Suppressor macrophage treated with lipopolysaccharide for 1 hour (primary cell): ENCODE results near the gene METRNL.
"Not testable (repeated sequence)": the region's sequence is repeated elsewhere in the genome, so short reads cannot be mapped to it uniquely, and the experiment has no call there.

Experiments
- DNase-seq, 3 donors: peaks; one replicate each; pipeline ENCODE4 v3.0.0-alpha.2; 2020 to 2022

METRNL gene

DNA sequence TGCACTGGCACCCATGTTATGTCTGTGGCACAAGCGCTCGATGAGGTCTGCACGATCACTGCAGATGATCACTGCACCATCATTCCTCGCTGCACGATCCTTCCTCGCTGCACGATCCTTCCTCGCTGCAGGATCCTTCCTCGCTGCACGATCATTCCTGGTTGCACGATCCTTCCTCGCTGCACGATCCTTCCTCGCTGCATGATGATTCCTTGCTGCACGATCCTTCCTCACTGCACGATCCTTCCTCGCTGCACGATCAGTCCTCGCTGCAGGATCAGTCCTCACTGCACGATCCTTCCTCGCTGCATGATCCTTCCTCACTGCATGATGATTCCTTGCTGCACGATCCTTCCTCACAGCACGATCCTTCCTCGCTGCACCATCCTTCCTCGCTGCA, 29.3 kb downstream of the METRNL start:
- DNase-seq, result no peak

DNA sequence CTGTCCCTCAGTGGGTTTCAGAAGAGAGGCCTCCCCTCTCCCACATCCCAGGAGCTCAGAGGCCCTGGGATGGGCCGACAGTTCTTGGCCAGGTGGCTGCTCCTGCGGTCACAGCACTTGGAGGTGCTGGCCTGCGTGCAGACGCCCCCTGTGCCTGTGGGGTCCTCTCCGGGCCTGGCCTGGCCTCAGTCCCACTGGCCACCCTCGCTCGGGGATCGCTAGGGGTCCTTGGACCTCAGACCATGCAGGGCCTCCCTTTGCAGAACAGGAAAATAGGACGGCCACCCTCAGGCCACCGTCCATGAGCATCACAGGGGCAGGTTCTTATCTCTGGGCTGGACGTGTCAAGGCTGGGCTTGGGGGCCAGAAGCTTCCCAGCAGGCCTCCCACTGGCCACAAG, 30.0 kb downstream of the METRNL start:
- no peak for DNase-seq

DNA sequence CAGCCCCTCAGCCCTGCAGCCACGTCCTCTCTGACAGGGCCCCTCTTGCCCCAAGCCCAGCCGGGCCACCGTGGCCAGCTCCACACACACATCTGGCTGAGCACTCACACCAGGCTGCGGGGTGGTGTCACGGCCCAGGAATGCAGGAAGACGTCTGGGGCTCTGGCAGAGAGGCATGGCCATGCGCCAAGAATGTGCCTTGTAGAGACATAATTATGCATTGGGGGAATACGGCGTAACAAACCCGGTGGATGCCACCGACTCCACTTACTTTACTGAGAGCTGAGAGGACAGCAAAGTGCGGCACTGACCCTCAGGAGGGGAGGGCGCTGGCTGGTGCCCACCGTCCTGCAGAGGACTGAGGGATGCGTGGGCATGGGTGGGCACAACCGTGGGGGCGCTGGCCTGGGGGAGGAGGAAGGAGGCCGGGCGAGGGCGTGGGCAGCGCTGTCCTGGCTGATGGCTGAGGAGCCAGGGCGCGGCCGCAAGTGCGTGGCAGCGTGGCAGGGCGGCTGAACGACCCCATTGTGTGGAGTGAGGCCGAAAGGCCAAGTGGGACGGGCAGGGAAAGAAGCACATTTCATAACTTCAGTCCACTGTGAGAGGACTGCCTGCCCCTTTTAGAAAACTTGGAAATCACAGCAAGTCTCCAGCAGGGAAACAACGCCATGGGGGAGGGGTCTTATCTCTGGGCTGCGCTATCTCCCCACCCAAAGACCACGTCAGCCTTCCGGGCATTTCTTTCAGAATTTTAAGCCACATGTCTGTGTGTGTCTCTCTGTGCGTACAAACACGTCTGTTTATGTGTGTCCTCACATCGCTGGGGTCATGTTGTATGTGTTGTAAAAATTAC, 30.6 kb downstream of the METRNL start:
- DNase-seq, result no peak

GRCh38 chr17:83110735-83111134, 31.3 kb downstream of the METRNL start:
- DNase-seq, result peak in 1 of 3 donors; percentile 43

GRCh38 chr17:83111516-83112282, 32.3 kb downstream of the METRNL start:
- no peak for DNase-seq

GRCh38 chr17:83113381-83113780, 34.0 kb downstream of the METRNL start:
- no peak for DNase-seq

GRCh38 chr17:83113792-83114191, 34.4 kb downstream of the METRNL start:
- no peak for DNase-seq

- no peak for DNase-seq
Measured at GRCh38 chr17:83114706-83115105, 35.3 kb downstream of the METRNL start.

DNA sequence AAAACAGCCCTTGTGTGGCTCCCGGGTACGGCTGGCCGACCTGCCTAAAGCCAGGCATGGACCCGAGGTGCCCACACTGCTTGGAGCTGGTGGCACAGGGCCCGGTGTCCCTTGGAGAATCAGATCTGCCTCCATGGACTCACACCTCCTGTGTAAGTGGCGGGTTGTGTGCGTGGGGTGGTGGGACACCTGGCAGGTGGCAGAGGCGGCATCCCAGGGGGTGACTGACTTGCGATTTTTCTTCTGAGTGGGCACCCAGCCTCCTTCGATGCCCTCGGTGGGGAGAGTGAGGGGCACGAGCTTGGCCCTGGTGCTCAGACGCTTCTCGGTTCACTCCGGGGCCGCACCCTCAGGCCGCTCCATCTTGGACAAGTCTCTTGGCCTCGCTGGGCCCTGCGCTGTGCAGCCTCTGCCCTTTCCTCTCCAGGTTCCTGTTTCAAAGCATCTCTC, 35.8 kb downstream of the METRNL start:
- DNase-seq, result no peak

GRCh38 chr17:83115832-83116231, 36.4 kb downstream of the METRNL start:
- no peak for DNase-seq

GRCh38 chr17:83116311-83116771, 36.9 kb downstream of the METRNL start:
- no peak for DNase-seq

- no peak for DNase-seq
Measured at GRCh38 chr17:83116783-83117555, 37.6 kb downstream of the METRNL start.

DNA sequence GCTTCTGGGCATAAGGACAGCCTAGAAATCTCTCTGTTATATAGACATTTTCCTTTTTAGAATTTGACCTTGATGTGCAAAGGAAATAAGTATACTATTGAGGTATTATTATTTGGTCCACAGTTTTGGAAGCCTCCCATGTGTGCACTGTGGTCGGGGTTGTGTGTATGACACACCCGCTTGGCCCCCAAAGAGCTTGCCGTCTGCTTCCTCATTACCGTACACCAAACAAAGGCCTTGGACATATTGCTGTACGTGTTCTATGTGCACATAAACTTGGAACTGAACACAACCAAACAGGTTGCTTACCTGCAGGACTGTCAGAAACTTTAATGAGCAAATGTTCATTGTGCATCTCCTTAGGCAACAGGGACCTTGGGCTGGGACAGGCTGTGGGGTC, 38.2 kb downstream of the METRNL start:
- no peak for DNase-seq

DNA sequence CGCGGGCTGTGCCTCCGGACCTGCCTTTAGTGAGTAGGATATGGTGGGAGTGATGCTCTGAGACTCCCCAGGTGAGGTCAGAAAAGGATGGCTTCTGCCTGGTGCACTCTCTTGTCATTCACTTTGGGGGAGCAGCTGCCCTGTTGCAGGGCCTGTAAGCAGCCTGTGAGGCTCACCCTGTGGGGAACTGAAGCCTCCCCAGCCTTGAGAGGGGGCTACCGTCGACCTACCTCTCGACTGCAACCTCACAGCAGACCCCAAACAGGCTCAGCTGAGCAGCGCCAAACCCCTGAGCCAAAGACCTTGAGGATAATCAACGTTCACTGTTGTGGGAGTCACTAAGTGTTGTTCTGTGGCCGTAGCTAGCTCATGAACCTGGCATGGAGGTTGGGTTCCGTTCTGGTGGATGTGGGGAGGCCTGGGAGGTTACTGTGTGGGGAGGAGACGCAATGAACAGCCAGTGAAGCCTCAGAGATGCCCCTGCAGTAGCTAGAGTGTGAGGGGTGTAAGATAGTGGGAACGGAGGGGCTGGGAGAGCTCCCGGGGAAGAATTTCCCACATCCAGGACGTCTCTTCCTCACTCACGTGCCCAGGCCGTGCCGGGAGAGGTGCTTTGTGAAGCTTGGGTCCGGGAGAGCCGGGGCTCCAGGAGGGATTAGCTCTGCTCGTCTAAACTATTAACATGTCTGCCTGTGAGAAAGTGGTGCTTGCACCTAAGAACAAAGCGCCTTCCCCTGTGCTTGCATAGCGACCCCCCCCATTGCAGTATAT, 38.8 kb downstream of the METRNL start:
- DNase-seq, result no peak

DNA sequence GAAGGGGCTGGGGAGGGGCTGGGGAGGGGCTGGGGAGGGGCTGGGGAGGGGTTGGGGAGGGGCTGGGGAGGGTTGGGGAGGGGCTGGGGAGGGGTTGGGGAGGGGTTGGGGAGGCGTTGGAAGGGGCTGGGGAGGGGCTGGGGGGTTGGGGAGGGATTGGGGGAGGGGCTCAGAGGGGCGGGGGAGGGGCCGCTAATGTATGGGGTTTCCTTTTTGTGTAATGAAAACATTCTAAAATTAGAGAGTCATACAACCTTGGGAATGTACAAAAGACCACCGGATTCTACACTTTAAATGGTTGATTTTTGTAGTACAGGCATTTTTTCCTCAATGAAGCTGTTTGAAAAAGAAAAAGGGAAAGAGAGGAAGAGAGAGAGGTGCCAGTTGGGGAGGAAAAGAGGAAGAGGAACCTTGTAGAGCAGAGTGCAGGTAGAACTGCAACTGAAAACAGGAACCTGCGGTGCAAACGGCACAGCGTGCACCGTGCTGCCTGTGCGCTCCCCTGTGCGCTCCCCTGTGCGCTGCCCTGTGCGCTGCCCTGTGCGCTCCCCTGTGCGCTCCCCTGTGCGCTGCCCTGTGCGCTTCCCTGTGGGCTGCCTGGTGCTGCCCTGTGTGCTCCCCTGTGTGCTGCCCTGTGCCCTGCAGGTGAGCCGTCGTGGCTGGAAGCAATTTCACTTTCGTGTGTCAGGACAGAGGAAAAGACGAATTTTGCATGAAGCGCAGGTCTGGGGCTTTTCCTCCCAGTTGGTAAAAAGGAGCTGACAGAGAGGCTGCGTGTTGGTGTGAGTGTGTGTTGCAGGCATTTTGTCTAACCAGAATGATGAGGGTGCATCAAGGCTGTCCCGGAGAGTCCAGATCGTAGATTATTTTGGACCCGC, 40.8 kb downstream of the METRNL start:
- peak; percentile 26 to 47 (median 36) for DNase-seq

GRCh38 chr17:83121473-83121872, 42.1 kb downstream of the METRNL start:
- not testable (repeated sequence) for DNase-seq

DNA sequence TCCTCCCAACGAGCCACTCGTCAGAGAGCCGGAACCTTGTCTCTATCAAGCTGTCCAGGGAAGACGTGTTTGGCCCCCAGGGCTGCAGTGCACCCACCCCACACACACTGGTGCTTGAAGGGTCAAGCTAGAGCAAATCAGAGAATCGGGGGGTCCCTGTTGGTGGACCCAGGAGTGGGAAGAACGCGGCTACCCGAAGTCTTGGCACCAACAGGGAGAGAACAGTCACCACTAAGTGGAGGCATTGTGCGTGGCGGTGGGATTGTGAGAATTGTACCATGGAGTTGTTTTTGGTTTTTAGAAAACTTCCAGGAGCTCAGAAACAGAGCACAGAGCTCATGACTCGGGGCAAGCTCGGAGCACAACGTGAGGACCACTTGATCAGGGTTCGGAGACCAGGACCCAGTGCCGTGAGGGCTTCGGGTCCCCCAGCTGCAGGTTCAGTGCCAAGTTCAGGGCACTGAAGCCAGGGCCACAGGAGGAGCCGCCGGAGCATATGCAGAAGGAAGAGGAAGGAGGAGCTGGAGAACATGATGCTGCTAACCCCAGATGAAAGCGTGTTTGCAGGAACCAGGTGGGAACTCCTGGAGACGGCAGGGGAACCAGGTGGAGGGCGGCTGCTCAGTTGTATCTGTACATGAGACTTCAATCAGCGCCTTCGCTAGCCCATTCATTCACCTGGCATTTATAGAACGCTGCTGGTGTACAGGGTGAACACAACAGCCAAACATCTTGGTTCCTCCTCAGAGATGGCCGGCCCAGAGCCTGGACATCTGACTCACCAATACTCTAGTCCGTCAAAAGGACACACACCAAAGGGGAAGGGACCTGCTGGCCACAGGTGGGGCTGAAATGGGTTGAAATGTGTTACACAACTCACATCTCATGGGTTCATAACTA, 42.8 kb downstream of the METRNL start:
- peak in 1 of 3 donors; percentile 27 for DNase-seq

DNA sequence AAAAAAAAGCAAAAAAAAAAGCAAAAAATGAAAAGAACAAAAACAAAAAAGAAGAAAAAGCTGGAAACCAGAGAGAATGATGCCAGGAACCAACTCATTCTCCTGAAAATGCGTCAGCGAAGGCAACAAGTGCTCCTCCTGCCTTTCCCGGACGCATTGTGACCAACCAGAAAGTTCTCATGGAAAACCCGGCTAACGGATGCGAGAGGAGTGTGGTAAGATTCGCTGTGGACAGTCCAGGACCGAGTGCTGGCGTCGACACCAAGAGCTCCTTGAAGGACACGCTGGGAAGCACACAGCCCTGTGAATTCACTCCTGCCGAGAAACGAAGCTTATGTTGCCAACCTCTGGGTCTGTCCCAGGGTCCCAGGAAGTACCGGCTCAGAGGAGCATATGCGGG, 43.4 kb downstream of the METRNL start:
- DNase-seq, result no peak

DNA sequence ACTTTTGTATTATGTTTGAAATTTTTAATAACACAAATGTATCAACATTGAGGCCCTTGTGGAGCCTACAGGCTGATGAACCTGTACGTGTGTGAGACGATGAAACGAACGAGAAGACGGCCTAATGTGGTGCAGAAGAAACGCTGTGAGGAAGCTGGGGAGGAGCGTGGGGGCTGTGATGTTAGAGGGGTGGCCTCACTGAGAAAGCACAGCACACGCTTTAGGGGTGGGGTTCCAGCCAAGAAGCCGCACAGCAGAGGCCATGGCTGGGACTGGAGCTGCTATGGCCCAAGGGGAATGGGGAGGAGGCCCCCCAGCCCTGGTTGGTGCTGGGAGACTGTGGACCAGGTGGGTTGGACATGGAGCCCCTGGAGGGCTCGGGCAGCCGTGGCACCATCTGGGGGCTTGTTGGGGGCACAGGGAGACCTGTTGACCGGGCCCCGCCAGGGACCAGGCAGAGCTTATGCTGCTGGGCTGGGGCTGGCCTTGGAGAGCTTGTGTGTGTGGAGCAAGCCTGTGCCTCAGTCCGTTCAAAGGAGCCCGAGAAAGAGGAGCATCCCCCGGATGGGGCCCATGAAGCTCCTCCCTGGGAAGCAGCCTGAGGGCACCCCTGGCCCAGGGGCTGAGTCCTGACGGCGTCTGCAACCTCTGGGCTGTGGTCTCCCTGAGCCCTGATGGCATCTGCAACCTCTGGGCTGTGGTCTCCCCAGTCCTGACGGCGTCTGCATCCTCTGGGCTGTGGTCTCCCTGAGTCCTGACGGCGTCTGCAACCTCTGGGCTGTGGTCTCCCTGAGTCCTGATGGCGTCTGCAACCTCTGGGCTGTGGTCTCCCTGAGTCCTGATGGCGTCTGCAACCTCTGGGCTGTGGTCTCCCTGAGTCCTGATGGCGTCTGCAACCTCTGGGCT, 44.7 kb downstream of the METRNL start:
- DNase-seq, result no peak
